ENCODE measurements around the gene SUPT4H1. TPM values are rescaled to one million over a fixed set of nuclear protein-coding genes. Genes with fewer than 3 reads are reported as not detected.
A peak's percentile ranks its signal among the peaks of the same experiment; 100 is the strongest.

SUPT4H1 gene
- total and polyA plus RNA-seq, 9 of the 15 experiments (the other 6 are each of a cell fraction or from before 2014, with no cell fraction given): 62.1 to 320 (median 117) TPM

GRCh38 chr17:58352596-58353388 is 791 bp upstream of the SUPT4H1 start (continued):
- no peak for TF ChIP-seq HES1 (IDR thresholded peaks at IDR 0.05; ENCODE audit: low read depth)
- TF ChIP-seq YY1 (IDR thresholded peaks at IDR 0.05; ENCODE audit: borderline replicate concordance in 1 of 3, control insufficient read depth in 1 of 3, extremely low read depth in 1 of 3, insufficient read depth in 3 of 3, insufficient read length in 1 of 3, insufficient replicate concordance in 2 of 3, low read depth in 1 of 3, low read length in 2 of 3): peak in 1 of 3 experiments; percentile 61
- TF ChIP-seq TAF7 (tag; IDR thresholded peaks at IDR 0.05): no peak
- no peak for TF ChIP-seq TAF15 (IDR thresholded peaks at IDR 0.05; ENCODE audit: low read depth, low read length)
- peak; percentile 60; the same call in 1 of the 2 replicates for TF ChIP-seq POLR2AphosphoS5 (IDR thresholded peaks at IDR 0.05; ENCODE audit: control insufficient read depth, insufficient read depth, low read depth, low read length)
- TF ChIP-seq, protein P1, sequence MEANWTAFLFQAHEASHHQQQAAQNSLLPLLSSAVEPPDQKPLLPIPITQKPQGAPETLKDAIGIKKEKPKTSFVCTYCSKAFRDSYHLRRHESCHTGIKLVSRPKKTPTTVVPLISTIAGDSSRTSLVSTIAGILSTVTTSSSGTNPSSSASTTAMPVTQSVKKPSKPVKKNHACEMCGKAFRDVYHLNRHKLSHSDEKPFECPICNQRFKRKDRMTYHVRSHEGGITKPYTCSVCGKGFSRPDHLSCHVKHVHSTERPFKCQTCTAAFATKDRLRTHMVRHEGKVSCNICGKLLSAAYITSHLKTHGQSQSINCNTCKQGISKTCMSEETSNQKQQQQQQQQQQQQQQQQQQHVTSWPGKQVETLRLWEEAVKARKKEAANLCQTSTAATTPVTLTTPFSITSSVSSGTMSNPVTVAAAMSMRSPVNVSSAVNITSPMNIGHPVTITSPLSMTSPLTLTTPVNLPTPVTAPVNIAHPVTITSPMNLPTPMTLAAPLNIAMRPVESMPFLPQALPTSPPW (CRISPR knock-in tag; IDR thresholded peaks at IDR 0.05): peak; percentile 48
- no peak for TF ChIP-seq TEAD2 (tag; IDR thresholded peaks at IDR 0.05)
- TF ChIP-seq PTRF (tag; IDR thresholded peaks at IDR 0.05): no peak
- TF ChIP-seq PURB (CRISPR knock-in tag; IDR thresholded peaks at IDR 0.05; ENCODE audit: low read depth): no peak
- TF ChIP-seq ZNF436 (CRISPR knock-in tag; IDR thresholded peaks at IDR 0.05): no peak
- TF ChIP-seq TAF1 (IDR thresholded peaks at IDR 0.05; ENCODE audit: control insufficient read depth, extremely low read depth, insufficient read depth, low read length, severe bottlenecking): peak; percentile 44
- TF ChIP-seq, protein P2, sequence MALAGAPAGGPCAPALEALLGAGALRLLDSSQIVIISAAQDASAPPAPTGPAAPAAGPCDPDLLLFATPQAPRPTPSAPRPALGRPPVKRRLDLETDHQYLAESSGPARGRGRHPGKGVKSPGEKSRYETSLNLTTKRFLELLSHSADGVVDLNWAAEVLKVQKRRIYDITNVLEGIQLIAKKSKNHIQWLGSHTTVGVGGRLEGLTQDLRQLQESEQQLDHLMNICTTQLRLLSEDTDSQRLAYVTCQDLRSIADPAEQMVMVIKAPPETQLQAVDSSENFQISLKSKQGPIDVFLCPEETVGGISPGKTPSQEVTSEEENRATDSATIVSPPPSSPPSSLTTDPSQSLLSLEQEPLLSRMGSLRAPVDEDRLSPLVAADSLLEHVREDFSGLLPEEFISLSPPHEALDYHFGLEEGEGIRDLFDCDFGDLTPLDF (CRISPR knock-in tag; IDR thresholded peaks at IDR 0.05): no peak
- TF ChIP-seq ETV5 (CRISPR knock-in tag; IDR thresholded peaks at IDR 0.05; ENCODE audit: low read depth): 0 out of 2 replicates have a peak, but pooled peaks have one; percentile 72
- TF ChIP-seq BRD9 (IDR thresholded peaks at IDR 0.05; ENCODE audit: low read depth, partially characterized antibody): peak; percentile 18
- peak; percentile 39; the same call in 1 of the 2 replicates for TF ChIP-seq ETV1 (tag; conservative IDR thresholded peaks at IDR 0.05; ENCODE audit: low read depth)
- no peak for TF ChIP-seq POLR2H (tag; IDR thresholded peaks at IDR 0.05; ENCODE audit: low read depth)
- no peak for TF ChIP-seq NCOA1 (IDR thresholded peaks at IDR 0.05; ENCODE audit: low read depth)
- TF ChIP-seq SREBF2 (CRISPR knock-in tag; IDR thresholded peaks at IDR 0.05): no peak
- TF ChIP-seq SMARCC2 (IDR thresholded peaks at IDR 0.05; ENCODE audit: low read depth): no peak
- TF ChIP-seq, protein P3, sequence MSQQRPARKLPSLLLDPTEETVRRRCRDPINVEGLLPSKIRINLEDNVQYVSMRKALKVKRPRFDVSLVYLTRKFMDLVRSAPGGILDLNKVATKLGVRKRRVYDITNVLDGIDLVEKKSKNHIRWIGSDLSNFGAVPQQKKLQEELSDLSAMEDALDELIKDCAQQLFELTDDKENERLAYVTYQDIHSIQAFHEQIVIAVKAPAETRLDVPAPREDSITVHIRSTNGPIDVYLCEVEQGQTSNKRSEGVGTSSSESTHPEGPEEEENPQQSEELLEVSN (IDR thresholded peaks at IDR 0.05; ENCODE audit: borderline replicate concordance in 1 of 2, extremely low read depth in 1 of 2, insufficient read depth in 1 of 2, insufficient read length in 1 of 2, low read depth in 1 of 2, low read length in 1 of 2, poor library complexity in 1 of 2, severe bottlenecking in 1 of 2): peak in 1 of 2 experiments; percentile 42
- TF ChIP-seq ZNF174 (CRISPR knock-in tag; IDR thresholded peaks at IDR 0.05): no peak
- TF ChIP-seq EHMT2 (IDR thresholded peaks at IDR 0.05): no peak
